Measurements from ENCODE around the gene HTR1B. TPM values are rescaled to one million over a fixed set of nuclear protein-coding genes. Genes with fewer than 3 reads are reported as not detected.

HTR1B gene
- total and polyA plus RNA-seq, 2 of the 4 experiments (the other 2 are of a cell fraction), result 0.27 to 0.36 TPM

DNA sequence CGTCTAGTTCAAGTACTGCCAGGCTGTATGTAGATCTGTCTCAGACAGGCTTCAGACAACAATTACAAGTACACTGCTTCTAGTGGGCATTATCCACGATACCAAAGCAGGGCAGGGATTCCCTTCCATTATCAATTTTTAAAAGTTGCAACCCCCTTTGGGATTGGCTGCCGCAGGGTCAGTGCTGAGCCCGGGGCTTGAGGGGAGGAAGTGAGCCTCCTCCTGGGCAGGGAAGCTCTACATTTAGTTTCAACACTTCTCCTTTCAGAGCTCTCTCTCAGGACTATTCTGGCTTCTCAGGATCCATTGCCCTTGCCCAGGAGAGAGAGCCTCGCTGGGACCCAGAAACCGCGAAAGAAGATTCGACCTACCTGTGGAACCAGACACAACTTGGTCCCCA lies 1.5 kb downstream of the HTR1B start:
- ChIA-PET CTCF (no interaction called here), POLR2A (ENCODE audit: unreplicated experiment) (no interaction called here)
- H2BK20ac ChIP-seq (ENCODE audit: low read depth, low read length), result 0 out of 2 replicates have a peak overlapping the region, but pooled peaks have one; percentile 18
- no peak overlapping the region for H2BK15ac ChIP-seq (ENCODE audit: low read depth, low read length)
- H2AK5ac ChIP-seq (ENCODE audit: low read depth, low read length), result no peak overlapping the region
- no peak overlapping the region for H3K4ac ChIP-seq (ENCODE audit: low read depth, low read length)
- no peak overlapping the region for H2BK5ac ChIP-seq (ENCODE audit: low read depth, low read length, poor library complexity, severe bottlenecking)
- no peak overlapping the region for H2AK9ac ChIP-seq (replicated peaks; ENCODE audit: low read depth, low read length, poor library complexity)
- no peaks in the 10 kb centered on the region for H3K9me1 ChIP-seq (ENCODE audit: insufficient read depth, low read length)
- no peaks in the 10 kb centered on the region for H3K36me3 ChIP-seq (ENCODE audit: control insufficient read depth, insufficient read depth, low read length)
- in situ Hi-C loops (cut with MboI; ENCODE audit: low sequenced_read_pairs), result loop anchor here (5.0 to 25.0 kb wide), 3 partner anchors 774 to 1527 kb away; no protein-coding TSS in a partner anchor
- H3K27me3 ChIP-seq (ENCODE audit: control insufficient read depth, insufficient read depth, low read length), result peaks cover 17% of the 10 kb centered on the region
- dilution Hi-C loops (cut with HindIII; ENCODE audit: low sequenced_read_pairs, unreplicated experiment), result no loop called here
- H3K9me3 ChIP-seq (ENCODE audit: control insufficient read depth, insufficient read depth, low read length), result no peaks in the 10 kb centered on the region
- TF ChIP-seq CTCF (conservative IDR thresholded peaks at IDR 0.05; ENCODE audit: low read depth, low read length) (no peak), CEBPB (IDR thresholded peaks at IDR 0.05; ENCODE audit: low read depth, low read length) (no peak), MXI1 (IDR thresholded peaks at IDR 0.05; ENCODE audit: borderline replicate concordance, low read depth, low read length) (no peak), RFX5 (IDR thresholded peaks at IDR 0.05; ENCODE audit: low read depth, low read length) (no peak), RAD21 (IDR thresholded peaks at IDR 0.05; ENCODE audit: low read length) (no peak), SMC3 (IDR thresholded peaks at IDR 0.05; ENCODE audit: low read depth, low read length) (no peak), FOS (IDR thresholded peaks at IDR 0.05; ENCODE audit: low read depth, low read length) (no peak), MAFK (IDR thresholded peaks at IDR 0.05; ENCODE audit: low read depth, low read length) (no peak), ELK1 (IDR thresholded peaks at IDR 0.05; ENCODE audit: borderline replicate concordance, low read depth, low read length) (no peak), BHLHE40 (IDR thresholded peaks at IDR 0.05; ENCODE audit: low read depth, low read length) (no peak)
- TF ChIP-seq, protein P1, sequence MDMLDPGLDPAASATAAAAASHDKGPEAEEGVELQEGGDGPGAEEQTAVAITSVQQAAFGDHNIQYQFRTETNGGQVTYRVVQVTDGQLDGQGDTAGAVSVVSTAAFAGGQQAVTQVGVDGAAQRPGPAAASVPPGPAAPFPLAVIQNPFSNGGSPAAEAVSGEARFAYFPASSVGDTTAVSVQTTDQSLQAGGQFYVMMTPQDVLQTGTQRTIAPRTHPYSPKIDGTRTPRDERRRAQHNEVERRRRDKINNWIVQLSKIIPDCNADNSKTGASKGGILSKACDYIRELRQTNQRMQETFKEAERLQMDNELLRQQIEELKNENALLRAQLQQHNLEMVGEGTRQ (IDR thresholded peaks at IDR 0.05; ENCODE audit: low read depth, low read length), result no peak
- H3K56ac ChIP-seq (ENCODE audit: extremely low read depth, insufficient read depth, low read length), result no peak overlapping the region
- H4K91ac ChIP-seq (ENCODE audit: insufficient read depth, low read depth, low read length), result no peak overlapping the region
- no TSS peak for BruUV-seq (replicated peaks)
- H2BK120ac ChIP-seq (ENCODE audit: low read depth, low read length), result no peak overlapping the region
- H3K79me1 ChIP-seq (ENCODE audit: low read depth in 1 of 2, low read length in 2 of 2), result no peaks in the 10 kb centered on the region; a peak in 1 of 4 replicates
- no peaks in the 10 kb centered on the region for H4K20me1 ChIP-seq (ENCODE audit: insufficient read depth, low read length)
- H3K14ac ChIP-seq (replicated peaks; ENCODE audit: low read depth, low read length), result no peak overlapping the region
- intact Hi-C loops (cut with micrococcal nuclease), result loop anchor here (10.0 kb wide), 1 partner anchor 1613 kb away; the partner anchor contains the start of gene PHIP
- no peak overlapping the region for H3K23ac ChIP-seq (ENCODE audit: low read depth, low read length)
- H4K5ac ChIP-seq (ENCODE audit: low read depth, low read length), result no peak overlapping the region
- no peak overlapping the region for H3K4me3 ChIP-seq (ENCODE audit: insufficient read depth, low read depth, low read length)
- DNase-seq (no peak), ATAC-seq (ENCODE audit: low read depth) (no peak)
- no peak overlapping the region for H4K8ac ChIP-seq (ENCODE audit: low read depth in 2 of 2, low read length in 2 of 2)
- H2AFZ ChIP-seq (replicated peaks; ENCODE audit: low read length, poor library complexity), result no peak overlapping the region
- H3K4me2 ChIP-seq (ENCODE audit: low read depth, low read length), result no peak overlapping the region
- WGBS, 2 experiments (ENCODE audit: extremely low coverage in 2 of 2, insufficient read length in 1 of 2), result 60% methylated on average over 1 of the region's 8 CpGs; no CpG with 5 or more reads in 1 of the 2 experiments
- no peak overlapping the region for H3K27ac ChIP-seq (ENCODE audit: insufficient read depth, low read length)
- no peaks in the 10 kb centered on the region; the same call in 1 of the 2 replicates for H3K4me1 ChIP-seq (ENCODE audit: control insufficient read depth, insufficient read depth, low read length)
- H3K18ac ChIP-seq (ENCODE audit: low read depth, low read length), result no peak overlapping the region
- no peak overlapping the region for H3K9ac ChIP-seq (ENCODE audit: low read depth, low read length)
